Epithelial cell of alveolus of lung (primary cell): ENCODE results near the gene HSP90B1. TPM values are rescaled to one million over a fixed set of nuclear protein-coding genes. Genes with fewer than 3 reads are reported as not detected.

Experiments
- total RNA-seq: library from RNA; depleted of rRNA; stranded (reverse); fragments of >200 nt; gene quantifications from 2 replicates; pipeline ENCODE4 v1.2.1, GENCODE V29; 2015

Gene HSP90B1
- 537 and 672 TPM in 2 replicates for total RNA-seq

GRCh38 chr12:103930034-103930786, at the start of gene HSP90B1:
Gene HSP90B1 (plus strand): TSS chr12:103930410. CDS start chr12:103930516, 106 bp downstream.

GRCh38 chr12:103965590-103966504, 35.6 kb downstream of the HSP90B1 start, which contains the start of gene TDG:
Gene TDG (plus strand): TSS chr12:103965872. CDS start chr12:103966038, 166 bp downstream.

Other genes with a start within 250 kb of the HSP90B1 start
- 1.7 and 3.0 TPM in 2 replicates for gene NT5DC3, start 89.2 kb upstream of the HSP90B1 start, total RNA-seq
- gene TDG, start 35.5 kb downstream of the HSP90B1 start, total RNA-seq = 14.2 and 19.6 TPM in 2 replicates
- gene GLT8D2, start 119.8 kb downstream of the HSP90B1 start, total RNA-seq = 8.2 and 13.1 TPM in 2 replicates
- 4.7 and 14.6 TPM in 2 replicates for gene HCFC2, start 134.1 kb downstream of the HSP90B1 start, total RNA-seq
- gene NFYB, start 207.8 kb downstream of the HSP90B1 start, total RNA-seq = 14.5 and 19.4 TPM in 2 replicates